Astrocyte of the hippocampus (primary cell): ENCODE results near the gene FYCO1.

Experiments
- DNase-seq: peaks from one replicate; pipeline ENCODE4 v3.0.0; 2011; ENCODE audit warnings: low read depth, low spot score

The FYCO1 gene

GRCh38 chr3:45984331-45985312, 11.0 kb downstream of the FYCO1 start:
- DNase-seq, result peak; percentile 27

GRCh38 chr3:45983770-45984169, 11.9 kb downstream of the FYCO1 start:
- no peak for DNase-seq

GRCh38 chr3:45981346-45982074, 14.1 kb downstream of the FYCO1 start:
- DNase-seq, result peak; percentile 42

- DNase-seq, result no peak
Measured at GRCh38 chr3:45980819-45981218, 14.8 kb downstream of the FYCO1 start.

- DNase-seq, result no peak
Measured at GRCh38 chr3:45980229-45980813, 15.3 kb downstream of the FYCO1 start.

GRCh38 chr3:45979378-45979777, 16.2 kb downstream of the FYCO1 start:
- no peak for DNase-seq

GRCh38 chr3:45978006-45978761, 17.4 kb downstream of the FYCO1 start:
- DNase-seq, result no peak

- DNase-seq, result no peak
Measured at GRCh38 chr3:45976191-45977091, 19.2 kb downstream of the FYCO1 start.

GRCh38 chr3:45975686-45976085, 19.9 kb downstream of the FYCO1 start:
- DNase-seq, result no peak

GRCh38 chr3:45974686-45975085, 20.9 kb downstream of the FYCO1 start:
- no peak for DNase-seq

GRCh38 chr3:45972534-45973402, 22.9 kb downstream of the FYCO1 start:
- peak; percentile 84 for DNase-seq

GRCh38 chr3:45969953-45970352, 25.7 kb downstream of the FYCO1 start:
- no peak for DNase-seq

GRCh38 chr3:45969116-45969515, 26.5 kb downstream of the FYCO1 start:
- no peak for DNase-seq

GRCh38 chr3:45968706-45969105, 26.9 kb downstream of the FYCO1 start:
- peak; percentile 73 for DNase-seq

GRCh38 chr3:45968149-45968548, 27.5 kb downstream of the FYCO1 start:
- DNase-seq, result no peak

- DNase-seq, result no peak
Measured at GRCh38 chr3:45967724-45968123, 27.9 kb downstream of the FYCO1 start.

GRCh38 chr3:45966950-45967640, 28.5 kb downstream of the FYCO1 start:
- DNase-seq, result no peak

GRCh38 chr3:45966371-45966791, 29.2 kb downstream of the FYCO1 start:
- no peak for DNase-seq

GRCh38 chr3:45965653-45966052, 30.0 kb downstream of the FYCO1 start:
- no peak for DNase-seq
